NCI-H1694 (cell line): Measurements from ENCODE around the gene DENND5A.
"Not testable (repeated sequence)": the region's sequence is repeated elsewhere in the genome, so short reads cannot be mapped to it uniquely, and the experiment has no call there.

Experiments
- DNase-seq: peaks from one replicate; lab custom pipeline; 2025; lab: John Stamatoyannopoulos, UW

Gene DENND5A

GRCh38 chr11:9264316-9265210 is 587 bp downstream of the DENND5A start:
- DNase-seq = no peak

GRCh38 chr11:9263840-9264315 is 1.3 kb downstream of the DENND5A start:
- no peak for DNase-seq

GRCh38 chr11:9260838-9261146 is 4.4 kb downstream of the DENND5A start:
- DNase-seq = not testable (repeated sequence)

GRCh38 chr11:9259981-9260837 is 4.9 kb downstream of the DENND5A start:
- DNase-seq = no peak

GRCh38 chr11:9258279-9258678 is 6.9 kb downstream of the DENND5A start:
- DNase-seq = not testable (repeated sequence)

GRCh38 chr11:9254416-9254815 is 10.7 kb downstream of the DENND5A start:
- no peak for DNase-seq

- DNase-seq = no peak
Observed at GRCh38 chr11:9253086-9253485, 12.1 kb downstream of the DENND5A start.

- DNase-seq = no peak
Observed at GRCh38 chr11:9251311-9251710, 13.8 kb downstream of the DENND5A start.

GRCh38 chr11:9250139-9250582 is 15.0 kb downstream of the DENND5A start:
- DNase-seq = no peak

- no peak for DNase-seq
Observed at GRCh38 chr11:9249252-9249651, 15.9 kb downstream of the DENND5A start.

GRCh38 chr11:9247863-9248262 is 17.3 kb downstream of the DENND5A start:
- no peak for DNase-seq

GRCh38 chr11:9236242-9236641 is 28.9 kb downstream of the DENND5A start:
- DNase-seq = not testable (repeated sequence)

- no peak for DNase-seq
Observed at GRCh38 chr11:9232482-9232881, 32.7 kb downstream of the DENND5A start.

GRCh38 chr11:9231848-9232177 is 33.3 kb downstream of the DENND5A start:
- no peak for DNase-seq

GRCh38 chr11:9230296-9230695 is 34.9 kb downstream of the DENND5A start:
- DNase-seq = no peak

GRCh38 chr11:9228091-9228490 is 37.1 kb downstream of the DENND5A start:
- no peak for DNase-seq

GRCh38 chr11:9225748-9226298 is 39.3 kb downstream of the DENND5A start:
- no peak for DNase-seq

GRCh38 chr11:9222654-9223053 is 42.5 kb downstream of the DENND5A start:
- no peak for DNase-seq

GRCh38 chr11:9220853-9221252 is 44.3 kb downstream of the DENND5A start:
- DNase-seq = not testable (repeated sequence)

GRCh38 chr11:9219572-9219971 is 45.6 kb downstream of the DENND5A start:
- DNase-seq = no peak

- DNase-seq = no peak
Observed at GRCh38 chr11:9219115-9219514, 46.0 kb downstream of the DENND5A start.

- no peak for DNase-seq
Observed at GRCh38 chr11:9214765-9215164, 50.4 kb downstream of the DENND5A start.

GRCh38 chr11:9211322-9211721 is 53.8 kb downstream of the DENND5A start:
- no peak for DNase-seq
